T-helper 1 cell treated with Interleukin-12 subunit alpha and Interleukin-12 subunit beta and Interleukin-4 antibody, amounts not matched to agents 30 ng/mL and 1 ng/mL, for 36 hours (primary cell): ENCODE data around the gene ZRANB1. TPM values are rescaled to one million over a fixed set of nuclear protein-coding genes. Genes with fewer than 3 reads are reported as not detected.

Source experiments
- intact Hi-C: fragments of 100-400 bp; cut with micrococcal nuclease; formaldehyde crosslinking; loops from one replicate; pipeline ENCODE4 v1.15.1; 2024
- total RNA-seq: library from RNA; stranded (reverse); gene quantifications from 2 replicates; pipeline ENCODE4 v1.2.3, GENCODE V29; 2022

Gene ZRANB1
- total RNA-seq, 1 donor from 2014 or later: 13.3 TPM

DNA sequence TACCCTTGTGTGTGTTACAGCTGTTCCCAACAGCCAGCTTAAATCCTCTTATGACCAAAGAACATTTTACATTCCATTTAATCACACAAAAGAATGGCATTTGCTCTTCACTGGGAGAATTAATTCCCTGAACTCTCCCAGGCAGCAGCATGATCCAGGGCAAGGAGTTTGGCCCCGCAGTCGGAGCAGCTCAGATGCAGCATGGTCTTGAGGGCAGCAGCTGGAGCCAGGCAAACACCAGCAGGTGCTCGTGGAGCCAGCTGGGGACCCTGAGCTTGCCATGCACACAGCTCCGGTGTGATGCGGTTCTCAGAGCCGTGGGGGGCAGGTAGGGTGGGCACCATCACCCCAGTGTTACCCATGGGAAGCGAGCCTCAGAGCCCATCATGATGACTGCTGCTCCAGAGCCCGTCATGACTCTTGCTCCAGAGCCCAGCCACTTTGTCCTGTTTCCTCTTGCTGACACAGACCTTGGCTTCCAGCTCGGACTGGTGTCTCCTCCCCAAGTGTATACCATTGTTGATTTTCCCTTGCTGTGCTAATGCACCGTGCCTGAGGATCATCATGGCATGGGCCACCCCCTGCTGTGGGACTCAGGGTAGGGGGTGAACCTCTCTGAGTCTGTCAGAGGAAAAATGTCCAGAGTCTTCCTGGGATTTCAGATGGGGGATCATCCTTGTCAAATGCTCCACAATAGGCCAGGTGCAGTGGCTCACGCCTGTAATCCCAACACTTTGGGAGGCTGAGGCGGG is 75.8 kb downstream of the ZRANB1 start:
- intact Hi-C loops: no loop called here

GRCh38 chr10:125018576-125019143 is 76.7 kb downstream of the ZRANB1 start:
- intact Hi-C loops: no loop called here

DNA sequence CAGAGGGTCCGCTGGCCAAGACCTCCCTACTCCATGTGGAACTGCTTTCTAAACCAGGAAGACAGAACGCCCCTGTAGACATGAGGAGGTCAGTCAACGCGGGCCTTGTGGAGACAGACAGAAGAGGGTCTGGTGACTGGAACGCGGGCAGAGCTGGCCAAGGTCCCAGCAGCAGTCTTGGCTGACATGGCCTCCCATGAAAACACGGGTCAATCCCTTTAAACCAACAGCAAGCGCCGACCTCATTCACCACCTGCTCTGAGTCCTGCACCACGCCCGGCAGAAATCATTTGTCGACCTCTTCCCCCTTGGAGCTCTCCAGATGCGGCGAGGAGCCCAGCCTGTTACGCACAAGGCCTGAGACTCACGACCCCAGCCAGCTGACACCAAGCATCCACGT is 78.5 kb downstream of the ZRANB1 start:
- intact Hi-C loops: no loop called here

DNA sequence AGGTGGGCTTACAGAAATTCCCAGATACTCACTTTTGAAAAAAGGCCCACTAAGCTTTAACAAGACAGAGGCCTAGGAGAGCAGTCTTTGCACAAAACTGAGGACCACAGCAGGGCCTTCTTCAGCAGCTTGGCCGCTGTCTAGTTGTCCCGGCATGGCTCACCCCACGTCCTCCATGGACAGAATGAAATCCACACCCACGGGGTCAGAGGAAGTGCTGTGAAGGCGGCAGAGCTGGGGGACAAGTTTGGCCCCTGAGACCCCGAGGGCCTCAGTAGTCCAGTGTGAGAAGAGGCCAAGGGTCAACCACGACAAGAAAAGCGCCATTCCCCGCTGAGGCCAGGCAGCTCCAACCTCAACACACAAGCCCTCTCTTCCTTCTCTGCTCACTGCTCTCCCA is 78.9 kb downstream of the ZRANB1 start:
- intact Hi-C loops: no loop called here

DNA sequence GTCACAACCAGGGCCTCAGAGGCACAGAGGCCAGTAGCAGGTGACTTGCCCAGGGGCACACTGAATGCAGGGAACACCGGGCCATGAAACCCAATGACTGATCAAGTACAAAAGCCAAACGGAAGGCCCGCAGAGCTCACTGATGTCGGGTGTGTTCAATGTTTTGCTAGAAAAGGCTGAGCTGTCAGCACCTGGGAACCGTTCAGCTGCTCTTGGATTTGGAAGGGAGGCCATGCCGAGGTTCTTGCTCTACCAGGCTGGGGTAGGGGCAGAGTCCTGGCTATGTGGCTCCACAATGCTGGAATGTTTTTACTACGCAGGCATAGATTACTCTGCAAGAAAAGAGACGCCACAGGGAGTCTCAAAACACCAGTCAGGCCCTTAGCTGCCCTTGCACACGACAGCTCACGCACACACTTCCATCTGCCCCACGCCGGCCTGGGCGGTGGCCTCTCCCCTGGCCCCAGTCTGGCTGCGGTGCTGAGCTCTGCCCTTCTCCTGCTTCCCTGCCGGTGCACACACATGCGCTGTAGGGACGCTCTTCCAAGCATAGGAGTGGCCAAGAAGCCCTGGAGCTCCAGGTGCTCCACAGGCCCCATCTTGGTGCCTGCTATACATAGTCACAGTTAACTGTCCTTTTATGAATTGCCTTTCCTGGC is 79.9 kb downstream of the ZRANB1 start:
- intact Hi-C loops: no loop called here

DNA sequence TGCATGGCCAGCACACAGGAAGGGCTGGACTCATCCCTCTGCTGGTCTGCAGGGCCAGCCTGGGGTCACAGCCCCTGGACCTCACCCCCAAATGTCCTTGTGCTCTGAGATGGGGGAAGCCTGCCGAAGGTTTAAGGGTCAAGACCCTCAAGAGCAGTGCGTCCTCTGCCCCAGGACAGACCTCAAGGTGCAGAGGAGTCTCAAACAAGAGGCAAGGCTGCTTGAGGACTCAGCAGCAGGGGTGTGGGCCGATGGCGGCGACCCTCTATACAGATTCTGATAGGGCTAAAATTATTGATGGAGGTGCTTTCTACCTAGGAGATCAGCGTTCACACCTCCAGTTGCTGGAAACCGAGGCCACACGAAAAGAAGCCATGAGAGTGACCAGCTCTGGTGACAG is 80.7 kb downstream of the ZRANB1 start:
- intact Hi-C loops: no loop called here

- intact Hi-C loops: no loop called here
Measured at GRCh38 chr10:125023255-125023654, 81.3 kb downstream of the ZRANB1 start.

GRCh38 chr10:125023862-125024496 is 82.1 kb downstream of the ZRANB1 start:
- intact Hi-C loops: no loop called here

DNA sequence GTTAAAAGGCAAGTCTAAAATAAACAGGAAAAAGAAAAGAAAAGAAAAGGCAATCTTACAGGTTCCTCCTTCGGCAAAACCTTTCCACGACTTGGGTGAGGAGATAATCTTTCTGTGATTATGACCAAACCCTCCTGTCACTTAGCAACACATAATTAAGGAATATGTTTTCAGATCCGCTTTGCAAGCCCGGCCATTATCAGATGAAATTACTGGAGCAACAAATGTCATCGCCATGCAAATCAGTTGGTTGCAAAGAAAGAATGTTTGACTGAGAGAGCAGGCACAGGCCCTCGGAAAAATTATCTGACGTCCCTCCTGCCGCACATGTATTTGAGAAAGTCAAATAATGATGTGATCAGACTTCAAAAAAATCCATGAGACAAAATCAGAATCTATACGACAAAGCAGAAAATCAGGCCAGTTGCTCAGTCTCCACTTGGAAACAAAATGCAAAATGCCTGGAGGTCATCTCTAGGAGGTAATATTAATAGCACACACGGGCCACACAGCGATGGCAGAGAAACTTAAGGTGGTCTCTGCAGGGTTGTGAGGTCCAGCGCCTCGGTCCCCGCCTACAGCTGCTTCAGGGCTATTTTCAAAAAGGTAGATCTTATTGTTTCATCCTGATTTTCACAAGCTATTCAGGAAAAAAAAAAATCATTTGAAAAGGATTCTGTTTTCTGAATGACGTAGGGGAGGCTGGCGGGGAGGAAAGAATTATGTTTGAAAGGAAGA is 82.7 kb downstream of the ZRANB1 start:
- intact Hi-C loops: no loop called here

GRCh38 chr10:125025341-125025740 is 83.4 kb downstream of the ZRANB1 start:
- intact Hi-C loops: no loop called here

GRCh38 chr10:125026036-125026931 is 84.4 kb downstream of the ZRANB1 start:
- intact Hi-C loops: no loop called here

- intact Hi-C loops: no loop called here
Measured at GRCh38 chr10:125026974-125027735, 85.2 kb downstream of the ZRANB1 start.

GRCh38 chr10:125027871-125028869 is 86.2 kb downstream of the ZRANB1 start:
- intact Hi-C loops: no loop called here

DNA sequence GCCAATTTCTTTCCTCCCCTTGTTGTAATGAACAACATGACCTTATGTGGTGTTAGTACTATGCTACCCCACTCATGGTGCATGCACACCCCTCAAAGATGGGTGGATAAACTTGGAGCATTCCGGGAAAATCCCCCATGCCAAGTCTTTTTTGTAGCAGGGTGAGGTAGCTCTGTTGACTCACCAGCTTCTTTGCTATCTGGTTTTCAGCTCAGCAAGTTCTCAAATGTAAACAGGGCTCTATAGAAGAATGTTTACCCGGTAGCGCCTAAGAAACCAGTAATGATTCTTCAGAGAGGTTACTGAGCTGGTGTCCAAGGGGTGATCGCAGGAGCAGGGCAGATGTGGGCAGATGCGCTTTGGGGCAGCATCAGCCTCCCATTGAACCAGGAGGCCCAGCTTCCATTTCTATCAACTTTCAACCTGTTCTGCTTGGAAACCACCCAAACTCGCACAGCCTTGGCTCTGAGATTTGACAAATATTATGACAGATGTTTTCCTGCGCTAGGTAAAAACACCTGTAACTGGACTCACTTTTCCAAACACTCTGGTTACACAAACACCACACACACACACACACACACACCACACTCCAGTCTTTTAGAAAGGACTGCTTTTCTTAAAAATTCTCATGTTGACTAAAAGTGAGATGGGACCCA is 87.8 kb downstream of the ZRANB1 start:
- intact Hi-C loops: no loop called here

DNA sequence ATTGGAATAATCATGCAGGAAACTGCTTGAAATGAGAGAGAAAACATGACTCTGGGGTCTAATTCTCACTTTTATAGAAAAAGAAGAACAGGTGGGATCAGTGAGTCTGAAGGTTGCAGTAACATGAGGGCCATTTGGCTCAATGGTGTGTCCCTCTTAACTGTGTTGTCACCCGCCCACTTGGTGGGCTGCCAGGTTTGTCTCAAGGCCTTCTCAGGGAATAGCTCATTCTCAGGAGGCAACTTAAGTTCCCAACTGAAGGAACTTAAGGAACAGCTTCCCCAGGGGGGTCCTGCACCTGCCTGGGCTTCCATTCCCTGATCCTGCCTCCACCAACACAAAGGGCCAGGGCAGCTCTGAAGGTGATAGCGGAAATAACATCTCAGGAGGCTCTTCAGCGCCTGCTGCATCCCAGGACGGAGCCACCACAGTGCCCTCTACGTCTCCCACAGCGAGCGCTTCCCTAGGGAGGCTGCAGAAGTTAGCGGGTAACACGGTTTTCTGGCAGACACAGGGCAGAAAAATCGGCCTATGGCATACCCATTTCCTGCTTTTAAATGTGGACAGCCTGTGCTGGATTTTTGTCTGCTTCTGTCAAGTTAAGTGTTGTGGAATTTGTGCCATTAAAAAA is 88.8 kb downstream of the ZRANB1 start:
- intact Hi-C loops: no loop called here

DNA sequence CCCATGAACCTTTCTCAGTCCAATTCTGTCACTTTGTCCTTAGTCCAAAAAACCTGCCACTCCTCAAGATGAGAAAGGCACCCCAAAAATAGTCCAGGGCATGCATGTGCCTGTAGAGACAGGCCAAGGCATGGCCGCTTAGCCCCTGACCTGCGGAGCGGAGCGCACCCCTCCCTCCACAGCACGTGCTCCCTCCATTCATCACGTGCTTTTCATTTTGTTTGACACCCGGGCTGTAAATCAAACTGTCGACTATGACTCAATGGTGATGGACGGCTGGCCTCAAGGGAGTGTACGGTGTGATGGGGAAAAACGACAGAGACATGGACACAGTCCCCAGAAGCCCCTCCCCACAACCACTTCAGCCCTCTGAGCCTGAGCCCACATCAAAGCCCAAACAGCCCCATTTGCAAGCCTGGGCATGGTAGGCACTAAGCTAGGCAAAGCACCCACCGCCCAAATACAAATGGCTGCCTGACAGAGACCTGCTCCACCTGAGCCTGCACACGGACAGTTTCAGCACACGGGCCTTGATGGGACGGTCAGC is 90.6 kb downstream of the ZRANB1 start:
- intact Hi-C loops: no loop called here
